Left renal pelvis (tissue), 4 donors: ENCODE data around the gene GTF2IRD1. TPM values are rescaled to one million over a fixed set of nuclear protein-coding genes. Genes with fewer than 3 reads are reported as not detected.

ENCODE experiments used
- DNase-seq, 4 donors: peaks; one replicate each; pipeline ENCODE4 v3.0.0-alpha.2; 2013; ENCODE audit warnings: low read depth in 4 of 4, low spot score in 3 of 4
- polyA plus RNA-seq, 4 donors: library from polyadenylated mRNA; unstranded; fragments of 120-200 nt; gene quantifications; one replicate each; pipeline ENCODE4 v1.2.1, GENCODE V29; 2013; ENCODE audit not compliant: insufficient read length in 4 of 4

GTF2IRD1 gene
- polyA plus RNA-seq, 4 donors: 35.2 to 60.0 (median 50.9) TPM

DNA sequence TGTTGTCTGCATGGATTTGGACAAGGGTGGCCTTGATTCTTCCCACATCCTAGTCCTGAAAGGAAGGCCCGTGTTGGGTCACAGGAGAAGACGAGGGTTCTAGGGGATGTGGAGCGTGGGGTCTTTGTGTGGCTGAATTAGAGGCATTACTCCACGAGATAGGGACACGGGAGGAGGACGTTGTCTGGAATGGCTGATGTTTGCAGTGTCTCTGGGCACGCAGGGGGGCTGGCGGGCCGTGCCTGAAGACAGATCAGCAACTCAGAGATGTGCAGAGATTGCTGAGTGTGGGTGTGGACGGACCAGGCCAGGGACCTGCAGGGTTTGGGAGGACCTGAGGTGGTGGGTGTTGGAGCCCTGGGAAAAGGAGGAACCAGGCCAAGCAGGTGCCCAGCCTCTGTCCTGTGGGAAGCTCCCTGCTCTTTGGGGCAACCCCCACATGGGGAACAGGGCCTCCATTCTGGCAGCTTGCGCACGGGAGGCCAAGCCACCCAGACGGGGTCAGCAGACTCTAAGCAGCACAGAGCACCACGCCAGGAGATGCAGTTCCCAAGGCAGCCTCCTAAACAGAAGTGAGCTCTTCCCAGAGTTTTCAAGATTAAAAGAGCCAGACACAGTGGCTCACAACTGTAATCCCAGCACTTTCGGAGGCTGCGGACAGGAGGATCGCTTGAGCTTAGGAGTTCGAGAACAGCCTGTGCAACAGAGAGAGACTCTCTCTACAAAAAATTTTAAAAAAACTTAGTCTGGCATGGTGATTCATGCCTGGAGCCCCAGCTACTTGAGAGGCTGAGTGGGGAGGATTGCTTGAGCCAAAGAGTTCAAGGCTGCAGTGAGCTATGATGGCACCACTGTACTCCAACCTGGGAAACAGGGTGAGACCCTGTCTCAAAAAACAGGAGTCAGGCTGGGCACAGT, 132.8 kb downstream of the GTF2IRD1 start:
- DNase-seq: no peak

DNA sequence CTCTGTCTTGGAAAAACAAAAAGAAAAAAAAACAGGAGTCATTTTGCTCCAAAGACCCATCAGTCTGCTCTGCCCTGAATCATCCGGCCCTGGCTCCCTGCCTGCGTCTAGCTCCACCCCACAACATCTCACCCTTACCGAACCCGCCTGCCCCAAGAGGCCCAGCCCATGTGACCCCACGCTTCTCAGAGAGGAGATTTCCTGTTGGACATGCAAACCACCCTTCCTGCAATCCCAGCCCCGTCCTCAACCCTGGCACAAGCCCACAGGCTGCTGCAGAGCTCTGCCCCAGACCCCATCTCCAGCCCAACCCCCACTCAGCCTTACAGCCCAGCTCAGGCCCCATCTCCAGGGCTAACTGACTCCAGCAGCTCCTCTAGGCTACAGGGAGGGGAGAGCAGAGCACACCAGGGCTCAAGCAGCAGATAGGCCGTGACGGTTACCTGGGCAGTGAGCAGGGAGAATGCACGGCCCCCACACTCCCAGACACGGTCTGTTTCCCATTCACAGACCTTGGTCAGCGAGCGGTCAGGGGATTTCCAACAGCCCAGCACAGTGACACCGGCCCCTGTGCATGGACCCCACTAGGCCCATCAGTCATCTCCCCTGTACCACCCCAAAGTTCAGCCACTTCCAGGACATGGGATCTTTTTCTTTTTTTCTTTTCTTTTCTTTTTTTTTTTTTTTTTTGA, 133.9 kb downstream of the GTF2IRD1 start:
- peak; percentile 74 to 88 (median 75) for DNase-seq

DNA sequence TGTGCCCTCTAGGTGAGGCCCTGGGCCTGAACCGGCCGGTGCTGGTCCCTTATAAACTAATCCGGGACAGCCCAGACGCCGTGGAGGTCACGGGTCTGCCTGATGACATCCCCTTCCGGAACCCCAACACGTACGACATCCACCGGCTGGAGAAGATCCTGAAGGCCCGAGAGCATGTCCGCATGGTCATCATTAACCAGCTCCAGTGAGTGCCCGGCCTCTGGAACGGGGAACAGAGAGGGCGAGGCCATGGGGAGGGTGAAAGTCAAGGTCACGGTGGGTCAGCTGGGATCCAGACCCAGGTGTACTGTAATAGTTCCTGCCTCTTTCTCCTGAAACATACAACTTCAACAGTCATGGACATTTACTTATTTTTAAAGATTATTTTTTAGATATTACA, 137.1 kb downstream of the GTF2IRD1 start:
- DNase-seq: no peak

DNA sequence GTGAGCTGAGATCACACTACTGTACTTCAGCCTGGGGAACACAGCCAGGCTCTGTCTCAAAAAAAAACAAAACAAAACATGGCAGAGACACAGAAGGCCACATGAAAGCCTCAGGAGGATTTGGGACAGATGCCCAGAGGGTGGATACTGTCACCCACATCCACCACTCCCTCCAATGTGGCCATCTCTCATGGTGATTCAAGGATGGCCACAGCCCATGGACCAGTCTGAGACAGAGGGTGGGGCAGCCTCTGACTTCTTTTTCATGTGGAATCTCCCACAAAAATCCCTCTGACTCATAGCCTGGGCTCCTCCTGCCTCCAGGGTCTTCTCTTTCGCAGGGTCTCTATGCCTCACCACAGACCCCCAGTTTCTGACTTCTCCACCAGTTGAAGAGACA, 144.9 kb downstream of the GTF2IRD1 start:
- DNase-seq: no peak

DNA sequence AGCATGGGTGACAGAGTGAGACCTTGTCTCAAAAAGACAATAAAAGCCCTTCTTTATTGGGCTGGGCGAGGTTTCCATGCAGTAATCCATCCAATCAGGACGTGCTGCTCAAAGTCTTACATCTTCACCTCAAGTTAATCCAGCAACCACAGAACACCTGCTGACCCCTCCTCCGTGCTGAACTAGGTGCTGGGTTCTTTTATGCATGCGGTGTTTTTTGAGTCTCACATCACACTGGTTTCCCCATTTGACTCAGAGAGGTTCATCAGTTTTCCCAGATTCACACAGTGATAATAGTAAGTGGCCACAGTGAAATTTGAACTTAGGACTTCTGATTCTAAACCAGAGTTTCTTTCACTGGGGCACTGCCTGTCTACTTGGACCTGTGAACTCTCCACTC, 145.5 kb downstream of the GTF2IRD1 start:
- DNase-seq: no peak

DNA sequence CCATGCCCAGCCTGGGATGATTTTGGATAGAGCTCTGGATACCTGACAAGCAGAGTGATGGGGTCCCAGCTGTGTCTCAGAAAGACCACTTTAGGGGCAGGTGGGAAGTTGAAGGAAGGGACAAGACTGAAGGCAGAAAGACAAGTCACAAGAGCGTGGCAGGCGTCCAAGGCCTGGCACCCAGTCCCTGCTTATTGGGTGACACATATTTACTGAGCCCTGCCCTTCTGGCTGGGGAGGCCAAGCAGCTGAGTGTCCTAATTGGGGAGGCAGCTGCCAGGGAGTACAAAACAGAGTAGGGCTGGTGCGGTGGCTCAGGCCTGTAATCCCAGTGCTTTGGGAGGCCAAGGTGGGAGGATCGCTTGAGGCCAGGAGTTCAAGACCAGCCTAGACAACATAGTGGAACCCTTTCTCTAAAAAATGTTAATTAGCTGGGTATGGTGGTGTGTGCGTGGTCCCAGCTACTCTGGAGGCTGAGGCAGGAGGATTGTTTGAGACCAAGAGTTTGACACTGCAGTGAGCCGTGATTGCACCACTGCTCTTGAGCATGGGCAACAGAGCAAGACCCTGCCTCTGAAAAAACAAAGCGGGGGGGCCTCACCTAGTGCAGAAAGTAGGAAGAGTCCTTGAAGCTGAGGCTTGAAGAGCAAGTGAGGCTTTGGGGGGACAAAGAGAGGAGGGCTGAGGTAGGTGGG, 150.8 kb downstream of the GTF2IRD1 start:
- no peak for DNase-seq

DNA sequence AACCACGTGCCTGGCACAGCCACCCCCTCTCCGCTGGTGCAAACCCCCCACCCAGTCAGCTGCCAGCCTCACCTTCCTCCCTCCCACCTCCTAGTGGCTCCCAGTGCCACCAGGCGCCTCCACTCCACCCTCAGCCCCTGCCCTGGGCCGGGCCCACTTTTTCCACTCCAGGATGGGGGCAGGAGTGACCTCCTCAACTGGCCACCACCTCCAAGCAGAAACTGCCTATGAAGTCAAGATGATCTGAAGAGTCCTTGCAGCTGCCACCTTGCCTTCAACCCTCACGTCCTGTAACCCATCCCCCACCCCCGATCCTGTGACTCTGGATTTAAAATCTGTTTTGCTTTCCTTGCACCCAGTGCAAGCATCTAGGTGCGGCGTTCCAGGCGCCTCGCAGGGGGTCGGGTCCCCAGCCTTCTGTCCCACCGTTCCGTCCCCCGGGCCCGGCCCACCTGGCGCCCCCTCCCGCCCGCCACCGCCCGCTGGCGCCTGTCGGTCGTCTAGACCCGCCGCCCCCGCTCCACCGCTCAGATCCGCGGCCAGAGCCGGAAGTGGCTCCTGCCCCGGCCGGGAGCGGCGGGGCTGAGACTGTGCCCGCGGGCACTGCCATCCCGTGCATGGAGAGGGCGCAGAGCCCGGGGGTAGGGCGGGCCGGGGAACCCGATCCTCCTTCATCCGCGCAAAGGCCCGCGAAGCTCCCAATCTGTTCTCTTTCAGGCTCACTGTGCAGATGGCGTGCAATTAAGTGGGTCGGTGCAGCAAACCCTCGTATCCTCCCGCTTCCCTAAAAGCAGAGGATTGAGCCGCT, 152.6 kb downstream of the GTF2IRD1 start:
- DNase-seq: no peak

DNA sequence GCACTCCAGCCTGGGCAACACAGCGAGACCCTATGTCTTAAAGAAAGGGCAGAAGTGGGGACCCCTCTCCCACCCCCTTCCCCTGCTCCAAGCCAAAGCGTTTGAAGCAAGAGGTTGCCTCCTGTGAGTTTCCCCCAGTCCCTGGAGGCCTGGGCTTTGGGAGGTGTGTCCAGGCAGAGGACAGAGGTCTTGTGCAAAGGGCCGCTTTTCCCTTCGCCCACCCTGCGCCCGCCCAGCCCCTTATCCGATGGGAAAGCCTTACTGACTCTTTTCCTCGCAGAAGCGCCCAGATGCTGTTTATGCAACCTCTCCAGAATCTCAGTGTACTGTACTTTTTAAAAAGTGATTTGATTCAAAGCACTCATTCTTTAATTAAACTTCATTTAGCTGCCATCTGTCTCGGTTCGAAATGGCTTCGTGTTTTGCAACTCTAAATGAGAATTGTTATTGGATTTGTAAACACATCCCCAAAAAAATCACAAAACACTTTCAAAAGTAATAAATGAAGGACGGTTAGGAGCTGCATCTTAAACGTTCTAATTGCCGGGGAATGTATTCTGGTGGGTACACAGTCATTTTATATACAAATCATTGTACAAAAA, 153.3 kb downstream of the GTF2IRD1 start:
- no peak for DNase-seq

DNA sequence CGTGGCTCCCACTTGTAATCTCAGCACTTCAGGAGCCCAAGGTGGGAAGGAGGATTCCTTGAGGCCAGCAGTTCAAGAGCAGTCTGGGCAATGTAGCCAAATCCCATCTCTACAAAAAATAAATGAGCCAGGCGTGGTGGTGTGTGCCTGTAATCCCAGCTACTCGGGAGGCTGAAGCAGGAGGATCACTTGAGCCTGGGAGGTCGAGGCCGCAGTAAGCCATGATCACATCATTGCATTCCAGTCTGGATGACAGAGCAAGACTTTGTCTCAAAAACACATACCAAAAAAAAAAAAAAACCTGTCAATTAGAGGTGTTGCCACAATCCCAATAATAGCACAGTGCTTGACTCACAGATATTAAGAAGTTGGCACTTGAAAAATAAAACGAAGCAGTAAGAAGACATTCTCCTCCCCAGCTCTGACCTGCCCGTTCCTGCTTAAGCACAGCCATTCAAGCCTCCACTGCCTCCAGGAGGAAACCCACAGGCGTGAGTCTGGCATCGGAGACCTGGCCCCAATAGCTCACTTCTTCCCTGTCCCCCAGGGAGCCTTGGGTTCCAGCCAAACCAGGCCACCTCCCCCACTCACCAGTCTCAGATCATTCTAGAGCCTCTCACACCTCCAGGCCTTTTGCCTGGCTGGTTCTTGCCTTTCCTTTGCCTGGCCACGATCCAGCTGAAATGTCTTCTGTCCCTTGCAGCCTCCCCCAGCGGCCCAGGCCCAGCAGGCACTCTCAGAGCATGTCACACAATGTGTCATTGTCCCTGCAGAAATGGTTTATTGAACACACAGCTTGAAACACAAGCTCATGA, 158.5 kb downstream of the GTF2IRD1 start:
- DNase-seq: no peak

DNA sequence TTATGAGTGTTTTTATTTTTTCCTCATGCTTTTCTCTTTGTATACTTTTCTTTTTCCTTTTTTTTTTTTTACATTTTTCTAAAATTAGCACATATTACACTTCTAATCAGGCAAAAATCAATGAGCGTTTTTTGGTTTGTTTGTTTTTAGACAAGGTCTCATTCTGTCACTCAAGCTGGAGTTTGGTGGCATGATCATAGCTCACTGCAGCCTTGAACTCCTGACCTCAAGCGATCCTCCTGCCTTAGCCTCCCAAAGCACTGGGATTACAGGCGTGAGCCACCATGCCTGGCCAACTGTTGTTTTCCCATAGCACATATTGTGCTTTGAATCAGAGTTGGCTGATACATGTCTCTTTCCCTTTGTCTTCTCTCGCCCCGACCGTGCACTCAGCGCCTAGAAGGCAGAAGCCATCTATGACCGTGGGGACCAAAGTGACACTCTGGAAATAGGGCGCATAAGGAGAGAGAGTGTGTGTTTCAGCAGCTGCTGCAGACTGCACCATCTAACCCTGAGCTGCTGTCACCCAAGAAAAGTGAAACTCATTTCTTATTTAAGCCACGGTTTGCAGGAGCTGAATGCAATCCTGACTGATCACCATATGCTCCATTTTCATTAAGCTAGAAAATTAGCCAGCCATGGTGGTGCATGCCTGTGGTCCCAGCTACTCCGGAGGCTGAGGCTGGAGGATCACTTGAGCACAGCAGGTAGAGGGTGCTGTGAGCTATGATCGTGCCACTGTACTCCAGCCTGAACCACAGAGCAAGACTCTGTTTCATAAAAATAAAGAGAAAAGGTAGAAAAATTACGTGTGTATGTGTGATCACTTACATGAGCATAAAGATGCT, 162.5 kb downstream of the GTF2IRD1 start:
- no peak for DNase-seq

DNA sequence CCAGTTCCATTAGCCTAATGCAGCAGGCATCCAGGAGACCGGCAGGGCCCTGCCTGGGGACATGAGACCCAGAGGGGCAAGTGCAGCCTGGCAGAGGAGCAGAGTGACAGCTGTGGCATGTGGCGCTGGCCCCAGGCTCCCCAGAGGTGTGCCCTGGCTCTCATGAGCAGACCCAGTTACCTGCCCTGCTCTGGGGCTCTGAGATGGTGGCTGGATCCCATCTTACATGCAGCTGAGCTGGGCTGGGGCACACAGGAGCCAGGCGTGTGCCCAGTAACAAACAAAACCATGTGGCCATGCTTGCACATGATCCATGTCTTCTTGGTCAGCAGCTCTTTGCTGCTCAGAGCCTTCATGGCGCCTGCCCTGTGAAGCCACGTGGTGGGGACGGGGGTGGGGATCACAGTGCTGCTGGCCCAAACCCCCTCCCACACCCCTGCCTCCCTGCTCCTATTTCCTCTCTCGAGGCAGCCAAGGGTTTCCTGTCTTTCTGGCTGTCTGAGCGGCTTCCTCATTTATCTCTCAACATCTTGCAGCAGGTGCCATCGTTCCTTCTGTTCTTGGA, 163.6 kb downstream of the GTF2IRD1 start:
- no peak for DNase-seq

DNA sequence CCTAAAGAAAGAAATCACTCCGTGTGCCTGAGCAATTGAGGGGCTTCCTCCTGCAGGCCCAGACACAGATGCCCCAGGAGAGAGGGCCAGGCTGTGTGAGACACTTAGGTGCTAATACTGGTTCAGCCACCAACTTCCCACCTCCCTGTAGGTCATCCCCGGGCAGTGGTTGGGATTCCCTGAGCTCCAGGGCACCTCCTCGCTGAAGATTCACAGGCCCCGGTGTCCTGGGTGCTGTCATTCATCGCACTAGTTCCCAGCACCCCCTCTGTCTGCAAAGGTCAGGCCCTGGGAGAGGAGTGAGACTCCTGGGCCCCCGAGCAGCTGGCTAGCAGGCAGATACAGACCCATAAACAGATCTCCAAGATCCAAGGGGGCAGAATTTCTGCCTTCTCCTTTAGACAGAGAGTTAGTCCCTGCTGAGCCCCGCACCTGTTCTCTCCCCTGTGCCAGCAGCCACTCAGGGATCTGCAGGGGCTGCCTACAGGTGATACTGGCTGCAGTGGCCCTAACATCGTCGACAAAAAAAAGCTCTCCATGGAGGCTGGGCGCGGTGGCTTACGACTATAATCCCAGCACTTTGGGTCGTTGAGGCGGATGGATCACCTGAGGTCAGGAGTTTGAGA, 165.6 kb downstream of the GTF2IRD1 start:
- DNase-seq: no peak

DNA sequence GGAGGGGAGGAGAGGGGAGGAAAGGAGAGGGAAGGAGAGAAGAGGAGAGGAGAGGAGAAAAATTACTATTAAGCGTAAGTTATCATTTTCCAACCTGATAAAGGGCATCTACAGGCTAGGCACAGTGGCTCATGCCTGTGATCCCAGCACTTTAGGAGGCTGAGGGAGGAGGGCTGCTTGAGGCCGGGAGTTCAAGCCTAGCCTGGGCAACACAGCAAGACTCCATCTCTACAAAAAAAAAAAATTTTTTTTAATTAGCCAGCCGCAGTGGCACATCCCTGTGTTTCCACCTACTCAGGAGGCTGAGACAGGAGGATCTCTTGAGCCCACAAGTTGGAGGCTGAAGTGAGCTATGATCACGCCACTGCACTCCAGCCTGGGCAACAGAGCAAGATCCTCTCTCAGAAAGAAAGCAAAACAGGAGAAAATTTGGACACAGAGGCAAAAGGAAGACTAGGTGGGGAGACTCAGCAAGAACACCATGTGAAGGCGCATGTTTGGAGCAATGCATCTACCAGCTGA, 168.6 kb downstream of the GTF2IRD1 start:
- no peak for DNase-seq

DNA sequence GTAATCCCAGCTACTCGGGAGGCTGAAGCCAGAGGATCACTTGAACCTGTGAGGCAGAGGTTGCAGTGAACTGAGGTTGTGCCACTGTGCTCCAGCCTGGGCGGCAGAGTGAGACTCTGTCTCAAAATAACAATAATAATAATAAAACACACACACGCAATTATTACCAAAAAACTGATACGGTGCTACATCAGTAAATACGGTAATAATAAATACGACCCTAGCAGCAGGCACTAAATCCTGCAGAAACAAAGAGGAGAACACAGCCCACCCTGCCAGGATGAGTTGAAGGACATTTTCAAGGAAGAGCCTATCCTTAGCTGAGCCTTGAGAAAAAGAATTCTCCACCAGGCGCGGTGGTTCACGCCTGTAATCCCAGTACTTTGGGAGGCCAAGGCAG, 169.4 kb downstream of the GTF2IRD1 start:
- DNase-seq: no peak

DNA sequence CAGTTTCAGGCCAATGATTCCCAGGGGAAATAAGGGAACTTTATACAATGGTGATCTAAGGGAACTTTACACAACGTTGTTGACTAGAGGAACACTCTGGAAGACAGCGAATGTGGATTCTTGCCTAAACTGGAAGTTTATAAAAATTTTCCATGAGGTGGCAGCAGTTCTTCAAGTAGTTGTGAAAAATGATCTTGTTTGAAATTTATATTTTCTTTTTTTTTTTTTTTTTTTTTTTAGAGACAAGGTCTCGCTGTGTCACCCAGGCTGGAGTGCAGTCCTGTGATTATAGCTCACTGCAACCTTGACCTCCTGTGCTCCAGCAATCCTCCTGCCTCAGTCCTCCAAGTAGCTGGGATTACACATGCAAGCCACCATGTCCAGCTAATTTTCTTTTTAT, 171.7 kb downstream of the GTF2IRD1 start:
- no peak for DNase-seq

DNA sequence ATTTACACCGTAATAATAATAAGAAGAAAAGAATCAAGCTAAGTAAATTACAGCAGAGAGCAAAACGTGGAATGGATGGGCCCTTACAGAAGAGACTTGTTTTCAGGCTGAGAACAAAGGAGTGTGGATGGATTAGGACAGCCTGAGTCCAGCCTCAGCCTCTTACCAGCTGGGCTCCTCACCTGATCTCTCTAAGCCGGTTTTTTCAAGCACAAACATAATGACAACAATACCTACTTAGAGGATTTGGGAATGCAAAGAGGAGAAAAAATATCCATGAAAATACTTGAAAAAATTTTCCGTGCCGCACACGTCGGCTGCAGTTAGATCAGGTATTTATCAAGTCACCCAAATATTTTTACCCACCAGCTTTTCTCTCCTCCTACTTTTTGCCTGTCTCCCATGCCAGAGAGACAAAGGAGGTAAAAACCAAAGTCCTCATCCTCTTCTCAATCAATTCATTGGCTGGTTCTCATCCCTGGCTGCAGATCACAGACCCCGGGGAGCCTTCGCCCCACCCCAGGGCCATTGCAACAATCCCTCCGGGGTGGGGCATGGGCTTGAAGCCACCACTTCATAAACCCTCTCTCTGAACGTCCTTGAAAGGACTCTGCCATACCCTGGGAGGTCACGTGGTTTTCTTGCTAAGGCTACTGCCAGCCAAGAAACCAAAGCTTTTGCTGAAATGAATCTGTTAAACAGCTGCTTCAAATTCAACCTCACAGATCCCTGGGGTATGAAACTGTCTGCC, 174.1 kb downstream of the GTF2IRD1 start:
- no peak for DNase-seq

DNA sequence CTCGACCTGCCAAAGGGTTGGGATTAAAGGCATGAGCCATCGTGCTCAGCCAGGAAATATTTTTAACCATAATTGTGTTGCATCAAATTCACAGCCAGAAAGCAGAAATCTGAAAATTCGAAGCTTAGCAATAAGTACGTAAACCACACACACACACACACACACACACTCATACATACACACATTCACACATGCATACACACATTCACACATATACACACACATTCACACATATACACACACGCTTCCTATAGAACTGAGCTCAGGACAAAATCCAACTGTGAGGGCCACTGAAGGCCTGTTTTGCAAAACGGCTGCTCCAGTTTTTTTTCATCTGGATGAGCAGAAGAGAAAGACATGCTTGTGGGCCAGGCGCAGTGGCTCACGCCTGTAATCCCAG, 178.8 kb downstream of the GTF2IRD1 start:
- no peak for DNase-seq
